HCT116 (cell line): ENCODE results near the gene DMBX1. TPM values are rescaled to one million over a fixed set of nuclear protein-coding genes. Genes with fewer than 3 reads are reported as not detected.

ENCODE experiments used
- ATAC-seq: fragments of 200-7000 bp; cut with Tn5 transposase; 2 replicates; pipeline ENCODE4 v1.9.1; 2020; ENCODE audit warnings: mild to moderate bottlenecking, moderate library complexity
- BruUV-seq: library from RNA; stranded (reverse); fragments of 400-500 nt; replicated peaks from 2 replicates; lab custom pipeline; 2021; lab: Mats Ljungman, UMichigan
- CTCF ChIA-PET: fragments of 300-600 bp; sonication (Branson Sonifier 250); formaldehyde crosslinking; loops from one replicate; lab custom pipeline; 2021; ENCODE audit warnings: antibody characterized with exemption; lab: Charles Lee
- POLR2A ChIA-PET: fragments of 300-600, 350-600 bp; sonication (Branson Sonifier 250); formaldehyde crosslinking; loops from one replicate; lab custom pipeline; 2021; ENCODE audit warnings: antibody characterized with exemption; lab: Charles Lee
- RAD21 ChIA-PET, 2 experiments: fragments of 300-600 bp; sonication (Branson Sonifier 250); formaldehyde crosslinking; loops; one replicate each; lab custom pipeline; 2023; ENCODE audit warnings: low total read pairs in 2 of 2; ENCODE audit not compliant: uncharacterized antibody in 2 of 2, unreplicated experiment in 2 of 2, low non-redundant PET in 1 of 2; lab: Charles Lee
- DNase-seq: peaks from one replicate; pipeline ENCODE4 v3.0.0-alpha.2; 2010; ENCODE audit warnings: low read depth, low spot score
- H2AFZ ChIP-seq: fragments of 200-600 bp; shearing (Covaris generic), sonication (generic); 2 replicates; pipeline ENCODE4 v1.6.1; 2017; ENCODE audit warnings: low read depth, mixed run types, mixed read lengths, antibody characterized with exemption, low read length; ENCODE audit not compliant: poor library complexity, severe bottlenecking
- H3K27ac ChIP-seq: 2 replicates; pipeline ENCODE4 v1.5.1; 2012; ENCODE audit warnings: low read depth, low read length
- H3K27me3 ChIP-seq: fragments of 200-600 bp; sonication (generic); 2 replicates; pipeline ENCODE4 v1.6.1; 2016; ENCODE audit warnings: mixed run types, low read length, mixed read lengths; ENCODE audit not compliant: insufficient read depth
- H3K36me3 ChIP-seq, 2 experiments: fragments of 200-500 bp in 1 of 2; fragments of 200-600 bp in 1 of 2; sonication (Bioruptor generic) in 1 of 2; sonication (generic) in 1 of 2; 2 replicates each; pipeline versions ENCODE4 v1.5.1 to v1.6.1; 2014 to 2016; ENCODE audit warnings: low read length in 2 of 2, inconsistent platforms in 1 of 2, mixed read lengths in 1 of 2, mixed run types in 1 of 2; ENCODE audit not compliant: insufficient read depth in 2 of 2, control insufficient read depth in 1 of 2
- H3K4me1 ChIP-seq, 2 experiments: fragments of 200-600 bp in 1 of 2; sonication (generic) in 1 of 2; 2 replicates each; pipeline versions ENCODE4 v1.5.1 to v1.6.1; 2012 to 2017; ENCODE audit warnings: low read length in 2 of 2, inconsistent platforms in 1 of 2, mild to moderate bottlenecking in 1 of 2, mixed read lengths in 1 of 2, mixed run types in 1 of 2, moderate library complexity in 1 of 2; ENCODE audit not compliant: insufficient read depth in 2 of 2, control insufficient read depth in 1 of 2
- H3K4me2 ChIP-seq: fragments of 200-600 bp; sonication (generic); 2 replicates; pipeline ENCODE4 v1.6.1; 2017; ENCODE audit warnings: mixed run types, low read length, mixed read lengths
- H3K4me3 ChIP-seq, 2 experiments: fragments of 200-600 bp in 1 of 2; sonication (generic) in 1 of 2; replicated peaks in 1 of 2; 2 replicates each; pipeline ENCODE4 v1.5.1; 2011 to 2016; ENCODE audit warnings: low read length in 2 of 2, control low read depth in 1 of 2, low read depth in 1 of 2, mild to moderate bottlenecking in 1 of 2, mixed read lengths in 1 of 2, mixed run types in 1 of 2
- H3K79me2 ChIP-seq: fragments of 200-600 bp; sonication (generic); 2 replicates; pipeline ENCODE4 v1.6.1; 2017; ENCODE audit warnings: mild to moderate bottlenecking, mixed run types, low read length, moderate library complexity, mixed read lengths; ENCODE audit not compliant: insufficient read depth
- H3K9ac ChIP-seq: fragments of 200-600 bp; sonication (generic); 2 replicates; pipeline ENCODE4 v1.6.1; 2016; ENCODE audit warnings: low read length, mixed read lengths
- H3K9me2 ChIP-seq: fragments of 200-600 bp; sonication (generic), shearing (Covaris generic); 2 replicates; pipeline ENCODE4 v1.6.1; 2017; ENCODE audit warnings: mixed run types, mild to moderate bottlenecking, moderate library complexity; ENCODE audit not compliant: insufficient read depth
- H3K9me3 ChIP-seq, 2 experiments: fragments of 200-500 bp in 1 of 2; fragments of 200-600 bp in 1 of 2; sonication (Bioruptor generic) in 1 of 2; sonication (generic) in 1 of 2; 2 replicates each; pipeline ENCODE4 v1.6.1; 2014 to 2017; ENCODE audit warnings: low read length in 2 of 2, mixed read lengths in 2 of 2, inconsistent platforms in 1 of 2, low read depth in 1 of 2, mild to moderate bottlenecking in 1 of 2, mixed run types in 1 of 2, moderate library complexity in 1 of 2; ENCODE audit not compliant: control insufficient read depth in 1 of 2, insufficient read depth in 1 of 2
- H4K20me1 ChIP-seq: fragments of 200-600 bp; sonication (generic), shearing (Covaris generic); 2 replicates; pipeline ENCODE4 v1.6.1; 2017; ENCODE audit warnings: mixed run types, mild to moderate bottlenecking, moderate library complexity; ENCODE audit not compliant: insufficient read depth
- ATF3 ChIP-seq: IDR thresholded peaks from 2 replicates; pipeline ENCODE4 v1.6.1; 2012
- CBX3 ChIP-seq: IDR thresholded peaks from 2 replicates; pipeline ENCODE4 v1.6.1; 2012; ENCODE audit warnings: low read depth
- CEBPB ChIP-seq: IDR thresholded peaks from 2 replicates; pipeline ENCODE4 v1.6.1; 2012; ENCODE audit warnings: low read depth
- EGR1 ChIP-seq: IDR thresholded peaks from 2 replicates; pipeline ENCODE4 v1.6.1; 2012; ENCODE audit warnings: low read depth
- ELF1 ChIP-seq: IDR thresholded peaks from 2 replicates; pipeline ENCODE4 v1.6.1; 2012; ENCODE audit warnings: low read depth, borderline replicate concordance
- EZH2 ChIP-seq: fragments of 200-600 bp; sonication (generic); IDR thresholded peaks from 2 replicates; pipeline ENCODE4 v1.6.1; 2017; ENCODE audit warnings: antibody characterized with exemption, mixed run types
- FOSL1 ChIP-seq: IDR thresholded peaks from 2 replicates; pipeline ENCODE4 v1.6.1; 2012; ENCODE audit warnings: low read depth
- MAX ChIP-seq: IDR thresholded peaks from 2 replicates; pipeline ENCODE4 v1.6.1; 2012
- POLR2AphosphoS5 ChIP-seq: IDR thresholded peaks from 2 replicates; pipeline ENCODE4 v1.6.1; 2011; ENCODE audit warnings: mild to moderate bottlenecking, low read depth, low read length, moderate library complexity
- SIN3A ChIP-seq: IDR thresholded peaks from 2 replicates; pipeline ENCODE4 v1.6.1; 2012; ENCODE audit warnings: low read depth
- SP1 ChIP-seq: IDR thresholded peaks from 2 replicates; pipeline ENCODE4 v1.6.1; 2012; ENCODE audit warnings: low read depth
- SRF ChIP-seq: IDR thresholded peaks from 2 replicates; pipeline ENCODE4 v1.6.1; 2012; ENCODE audit warnings: low read depth
- TCF7L2 ChIP-seq: IDR thresholded peaks from 2 replicates; pipeline ENCODE4 v1.7.0; 2011; ENCODE audit warnings: borderline replicate concordance, inconsistent platforms; ENCODE audit not compliant: insufficient read depth, insufficient read length; ENCODE audit errors: extremely low read depth
- ZFX ChIP-seq: fragments of 450-650 bp; IDR thresholded peaks from 2 replicates; pipeline ENCODE4 v1.6.1; 2017
- intact Hi-C: fragments of 100-400 bp; cut with micrococcal nuclease; formaldehyde crosslinking; loops from 2 replicates; pipeline ENCODE4 v1.10.0; 2022
- total RNA-seq: library from RNA; stranded (reverse); gene quantifications from one replicate; pipeline ENCODE4 v1.2.1, GENCODE V29; 2021; ENCODE audit not compliant: unreplicated experiment
- TF ChIP-seq, protein P1 (sequence below): IDR thresholded peaks from 2 replicates; pipeline ENCODE4 v1.6.1; 2012; ENCODE audit warnings: low read depth
- TF ChIP-seq, protein P2 (sequence below): IDR thresholded peaks from 2 replicates; pipeline ENCODE4 v1.6.1; 2011; ENCODE audit warnings: mild to moderate bottlenecking, low read length, moderate library complexity; ENCODE audit not compliant: insufficient replicate concordance; ENCODE audit errors: extremely low read depth

The DMBX1 gene
- total RNA-seq, 1 experiment from 2014 or later: 4.3 TPM

DNA sequence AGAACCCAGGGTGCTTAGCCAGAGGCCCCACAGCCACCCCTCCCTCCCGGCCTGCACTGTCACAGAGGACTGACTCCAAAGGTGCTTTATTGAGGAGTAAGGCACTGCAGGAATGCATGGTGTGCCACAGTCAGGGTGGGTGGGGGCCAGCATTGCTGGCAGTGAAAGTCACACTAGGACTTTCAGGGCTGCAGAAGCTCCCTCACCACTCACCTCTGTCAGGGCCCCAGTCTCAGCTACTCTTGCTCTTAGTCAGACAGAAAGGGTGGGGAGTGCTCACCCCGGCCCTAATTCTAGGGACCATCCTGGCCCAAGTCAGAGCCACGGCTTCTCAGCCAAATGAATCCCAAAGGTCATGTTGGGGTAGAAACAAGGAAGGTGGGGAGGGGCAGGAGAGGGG is 42.5 kb downstream of the DMBX1 start:
- TF ChIP-seq ELF1: no peak
- no peak for TF ChIP-seq EZH2
- no peak for TF ChIP-seq CEBPB
- TF ChIP-seq ZFX: no peak
- TF ChIP-seq TCF7L2: no peak
- no peak for TF ChIP-seq EGR1
- no peak for TF ChIP-seq FOSL1
- no peak for TF ChIP-seq CBX3
- TF ChIP-seq, protein P1, sequence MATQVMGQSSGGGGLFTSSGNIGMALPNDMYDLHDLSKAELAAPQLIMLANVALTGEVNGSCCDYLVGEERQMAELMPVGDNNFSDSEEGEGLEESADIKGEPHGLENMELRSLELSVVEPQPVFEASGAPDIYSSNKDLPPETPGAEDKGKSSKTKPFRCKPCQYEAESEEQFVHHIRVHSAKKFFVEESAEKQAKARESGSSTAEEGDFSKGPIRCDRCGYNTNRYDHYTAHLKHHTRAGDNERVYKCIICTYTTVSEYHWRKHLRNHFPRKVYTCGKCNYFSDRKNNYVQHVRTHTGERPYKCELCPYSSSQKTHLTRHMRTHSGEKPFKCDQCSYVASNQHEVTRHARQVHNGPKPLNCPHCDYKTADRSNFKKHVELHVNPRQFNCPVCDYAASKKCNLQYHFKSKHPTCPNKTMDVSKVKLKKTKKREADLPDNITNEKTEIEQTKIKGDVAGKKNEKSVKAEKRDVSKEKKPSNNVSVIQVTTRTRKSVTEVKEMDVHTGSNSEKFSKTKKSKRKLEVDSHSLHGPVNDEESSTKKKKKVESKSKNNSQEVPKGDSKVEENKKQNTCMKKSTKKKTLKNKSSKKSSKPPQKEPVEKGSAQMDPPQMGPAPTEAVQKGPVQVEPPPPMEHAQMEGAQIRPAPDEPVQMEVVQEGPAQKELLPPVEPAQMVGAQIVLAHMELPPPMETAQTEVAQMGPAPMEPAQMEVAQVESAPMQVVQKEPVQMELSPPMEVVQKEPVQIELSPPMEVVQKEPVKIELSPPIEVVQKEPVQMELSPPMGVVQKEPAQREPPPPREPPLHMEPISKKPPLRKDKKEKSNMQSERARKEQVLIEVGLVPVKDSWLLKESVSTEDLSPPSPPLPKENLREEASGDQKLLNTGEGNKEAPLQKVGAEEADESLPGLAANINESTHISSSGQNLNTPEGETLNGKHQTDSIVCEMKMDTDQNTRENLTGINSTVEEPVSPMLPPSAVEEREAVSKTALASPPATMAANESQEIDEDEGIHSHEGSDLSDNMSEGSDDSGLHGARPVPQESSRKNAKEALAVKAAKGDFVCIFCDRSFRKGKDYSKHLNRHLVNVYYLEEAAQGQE: no peak
- no peak for TF ChIP-seq POLR2AphosphoS5
- TF ChIP-seq MAX: no peak
- no peak for TF ChIP-seq SRF
- no peak for TF ChIP-seq SP1
- TF ChIP-seq, protein P2, sequence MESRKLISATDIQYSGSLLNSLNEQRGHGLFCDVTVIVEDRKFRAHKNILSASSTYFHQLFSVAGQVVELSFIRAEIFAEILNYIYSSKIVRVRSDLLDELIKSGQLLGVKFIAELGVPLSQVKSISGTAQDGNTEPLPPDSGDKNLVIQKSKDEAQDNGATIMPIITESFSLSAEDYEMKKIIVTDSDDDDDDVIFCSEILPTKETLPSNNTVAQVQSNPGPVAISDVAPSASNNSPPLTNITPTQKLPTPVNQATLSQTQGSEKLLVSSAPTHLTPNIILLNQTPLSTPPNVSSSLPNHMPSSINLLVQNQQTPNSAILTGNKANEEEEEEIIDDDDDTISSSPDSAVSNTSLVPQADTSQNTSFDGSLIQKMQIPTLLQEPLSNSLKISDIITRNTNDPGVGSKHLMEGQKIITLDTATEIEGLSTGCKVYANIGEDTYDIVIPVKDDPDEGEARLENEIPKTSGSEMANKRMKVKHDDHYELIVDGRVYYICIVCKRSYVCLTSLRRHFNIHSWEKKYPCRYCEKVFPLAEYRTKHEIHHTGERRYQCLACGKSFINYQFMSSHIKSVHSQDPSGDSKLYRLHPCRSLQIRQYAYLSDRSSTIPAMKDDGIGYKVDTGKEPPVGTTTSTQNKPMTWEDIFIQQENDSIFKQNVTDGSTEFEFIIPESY: no peak
- no peak for TF ChIP-seq SIN3A
- TF ChIP-seq ATF3: no peak
- ChIA-PET RAD21 (no interaction called here), CTCF (interaction anchor here (0.6 to 1.3 kb wide), 3 partner anchors 16 to 193 kb away, joined by 3 to 5 read pairs (median 5); no protein-coding TSS in a partner anchor), POLR2A (no interaction called here)
- Histone ChIP-seq H3K4me1 (peaks cover 2 to 13% of the 10 kb centered on the region in 2 experiments; a peak in 3 of 4 replicates), H3K79me2 (no peaks in the 10 kb centered on the region), H3K9ac (no peak overlapping the region), H3K9me2 (no peaks in the 10 kb centered on the region), H2AFZ (no peak overlapping the region), H3K27ac (no peak overlapping the region), H3K9me3 (no peaks in the 10 kb centered on the region), H4K20me1 (no peaks in the 10 kb centered on the region), H3K4me2 (no peak overlapping the region), H3K4me3 (no peak overlapping the region), H3K27me3 (no peaks in the 10 kb centered on the region), H3K36me3 (no peaks in the 10 kb centered on the region)
- no TSS peak for BruUV-seq
- intact Hi-C loops: no loop called here
- no peak for DNase-seq
- ATAC-seq: no peak
